HL-60 (cell line): ENCODE measurements around the gene ANP32A.

ENCODE experiments used
- DNase-seq, 2 experiments: peaks; one replicate each; pipeline ENCODE4 v3.0.0-alpha.2; 2010 to 2020; ENCODE audit warnings: low read depth in 1 of 2, low spot score in 1 of 2
- H3K27ac ChIP-seq: fragments of 250-450 bp; sonication (Bioruptor Pico); replicated peaks from 2 replicates; pipeline ENCODE4 v1.5.1; 2020; ENCODE audit warnings: mild to moderate bottlenecking, moderate library complexity
- H3K27me3 ChIP-seq: fragments of 250-450 bp; sonication (Bioruptor Pico); 2 replicates; pipeline ENCODE4 v1.5.1; 2021; ENCODE audit warnings: mild to moderate bottlenecking, moderate library complexity; ENCODE audit not compliant: insufficient read depth, poor library complexity, severe bottlenecking
- H3K4me3 ChIP-seq: replicated peaks from 2 replicates; pipeline ENCODE4 v1.5.1; 2011; ENCODE audit warnings: mild to moderate bottlenecking, control low read depth, low read length; ENCODE audit not compliant: insufficient read depth
- GABPA ChIP-seq: IDR thresholded peaks from 2 replicates; pipeline ENCODE4 v1.6.1; 2012; ENCODE audit warnings: low read depth
- POLR2AphosphoS5 ChIP-seq: IDR thresholded peaks from 2 replicates; pipeline ENCODE4 v1.6.1; 2012; ENCODE audit warnings: low read depth
- SPI1 ChIP-seq: IDR thresholded peaks from 2 replicates; pipeline ENCODE4 v1.6.1; 2012; ENCODE audit warnings: low read depth, mild to moderate bottlenecking, borderline replicate concordance
- TF ChIP-seq, protein P1 (sequence below): IDR thresholded peaks from 2 replicates; pipeline ENCODE4 v1.6.1; 2012; ENCODE audit warnings: low read depth; ENCODE audit not compliant: insufficient replicate concordance
- TF ChIP-seq, protein P2 (sequence below): IDR thresholded peaks from one replicate; pipeline ENCODE4 v1.5.1; 2011; ENCODE audit warnings: low read length, control low read depth, inconsistent platforms; ENCODE audit not compliant: insufficient read depth

ANP32A gene

DNA sequence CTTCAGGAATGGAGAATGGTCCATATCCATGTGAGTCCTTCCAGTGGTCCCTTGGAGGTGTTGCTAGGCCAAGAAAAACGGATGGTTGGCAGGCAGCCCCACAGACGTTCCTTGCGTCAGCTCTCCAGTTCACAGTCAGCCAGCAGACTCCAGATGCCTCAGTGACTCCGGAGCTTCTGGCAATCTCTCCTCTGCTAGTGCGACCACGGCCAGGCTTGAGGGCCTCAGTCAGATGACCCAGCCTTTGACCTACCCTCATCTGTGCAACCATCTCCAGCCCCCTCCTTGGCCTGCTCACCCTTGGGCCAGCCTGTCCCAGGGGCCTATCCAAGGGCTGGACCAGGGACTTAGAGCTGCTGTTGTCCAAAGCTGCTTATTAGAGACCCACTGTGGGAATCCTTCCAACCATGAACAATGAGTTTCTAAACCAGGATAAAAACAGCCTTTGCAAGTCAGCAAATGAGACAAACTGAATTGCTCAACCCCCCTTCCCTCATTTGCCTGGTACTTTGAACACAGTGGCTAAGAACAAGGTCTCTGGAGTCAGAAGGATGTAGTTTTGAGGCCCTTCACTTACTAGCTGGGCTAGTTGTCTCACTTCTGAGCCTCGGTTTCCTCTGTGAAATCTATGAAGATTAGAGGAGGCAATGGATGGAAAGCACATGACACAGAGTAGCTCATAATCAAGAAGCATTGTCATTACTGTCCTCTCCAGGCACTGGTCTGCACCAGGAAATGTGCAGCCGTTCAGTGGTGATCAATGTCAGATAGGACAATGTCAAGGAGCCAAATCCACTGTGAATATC lies 44.8 kb downstream of the ANP32A start:
- Histone ChIP-seq H3K27me3 (no peaks in the 10 kb centered on the region), H3K27ac (no peak overlapping the region), H3K4me3 (no peak overlapping the region)
- no peak for DNase-seq
- no peak for TF ChIP-seq SPI1
- TF ChIP-seq, protein P1, sequence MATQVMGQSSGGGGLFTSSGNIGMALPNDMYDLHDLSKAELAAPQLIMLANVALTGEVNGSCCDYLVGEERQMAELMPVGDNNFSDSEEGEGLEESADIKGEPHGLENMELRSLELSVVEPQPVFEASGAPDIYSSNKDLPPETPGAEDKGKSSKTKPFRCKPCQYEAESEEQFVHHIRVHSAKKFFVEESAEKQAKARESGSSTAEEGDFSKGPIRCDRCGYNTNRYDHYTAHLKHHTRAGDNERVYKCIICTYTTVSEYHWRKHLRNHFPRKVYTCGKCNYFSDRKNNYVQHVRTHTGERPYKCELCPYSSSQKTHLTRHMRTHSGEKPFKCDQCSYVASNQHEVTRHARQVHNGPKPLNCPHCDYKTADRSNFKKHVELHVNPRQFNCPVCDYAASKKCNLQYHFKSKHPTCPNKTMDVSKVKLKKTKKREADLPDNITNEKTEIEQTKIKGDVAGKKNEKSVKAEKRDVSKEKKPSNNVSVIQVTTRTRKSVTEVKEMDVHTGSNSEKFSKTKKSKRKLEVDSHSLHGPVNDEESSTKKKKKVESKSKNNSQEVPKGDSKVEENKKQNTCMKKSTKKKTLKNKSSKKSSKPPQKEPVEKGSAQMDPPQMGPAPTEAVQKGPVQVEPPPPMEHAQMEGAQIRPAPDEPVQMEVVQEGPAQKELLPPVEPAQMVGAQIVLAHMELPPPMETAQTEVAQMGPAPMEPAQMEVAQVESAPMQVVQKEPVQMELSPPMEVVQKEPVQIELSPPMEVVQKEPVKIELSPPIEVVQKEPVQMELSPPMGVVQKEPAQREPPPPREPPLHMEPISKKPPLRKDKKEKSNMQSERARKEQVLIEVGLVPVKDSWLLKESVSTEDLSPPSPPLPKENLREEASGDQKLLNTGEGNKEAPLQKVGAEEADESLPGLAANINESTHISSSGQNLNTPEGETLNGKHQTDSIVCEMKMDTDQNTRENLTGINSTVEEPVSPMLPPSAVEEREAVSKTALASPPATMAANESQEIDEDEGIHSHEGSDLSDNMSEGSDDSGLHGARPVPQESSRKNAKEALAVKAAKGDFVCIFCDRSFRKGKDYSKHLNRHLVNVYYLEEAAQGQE, result no peak
- TF ChIP-seq, protein P2, sequence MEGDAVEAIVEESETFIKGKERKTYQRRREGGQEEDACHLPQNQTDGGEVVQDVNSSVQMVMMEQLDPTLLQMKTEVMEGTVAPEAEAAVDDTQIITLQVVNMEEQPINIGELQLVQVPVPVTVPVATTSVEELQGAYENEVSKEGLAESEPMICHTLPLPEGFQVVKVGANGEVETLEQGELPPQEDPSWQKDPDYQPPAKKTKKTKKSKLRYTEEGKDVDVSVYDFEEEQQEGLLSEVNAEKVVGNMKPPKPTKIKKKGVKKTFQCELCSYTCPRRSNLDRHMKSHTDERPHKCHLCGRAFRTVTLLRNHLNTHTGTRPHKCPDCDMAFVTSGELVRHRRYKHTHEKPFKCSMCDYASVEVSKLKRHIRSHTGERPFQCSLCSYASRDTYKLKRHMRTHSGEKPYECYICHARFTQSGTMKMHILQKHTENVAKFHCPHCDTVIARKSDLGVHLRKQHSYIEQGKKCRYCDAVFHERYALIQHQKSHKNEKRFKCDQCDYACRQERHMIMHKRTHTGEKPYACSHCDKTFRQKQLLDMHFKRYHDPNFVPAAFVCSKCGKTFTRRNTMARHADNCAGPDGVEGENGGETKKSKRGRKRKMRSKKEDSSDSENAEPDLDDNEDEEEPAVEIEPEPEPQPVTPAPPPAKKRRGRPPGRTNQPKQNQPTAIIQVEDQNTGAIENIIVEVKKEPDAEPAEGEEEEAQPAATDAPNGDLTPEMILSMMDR, result no peak
- TF ChIP-seq GABPA, result no peak

DNA sequence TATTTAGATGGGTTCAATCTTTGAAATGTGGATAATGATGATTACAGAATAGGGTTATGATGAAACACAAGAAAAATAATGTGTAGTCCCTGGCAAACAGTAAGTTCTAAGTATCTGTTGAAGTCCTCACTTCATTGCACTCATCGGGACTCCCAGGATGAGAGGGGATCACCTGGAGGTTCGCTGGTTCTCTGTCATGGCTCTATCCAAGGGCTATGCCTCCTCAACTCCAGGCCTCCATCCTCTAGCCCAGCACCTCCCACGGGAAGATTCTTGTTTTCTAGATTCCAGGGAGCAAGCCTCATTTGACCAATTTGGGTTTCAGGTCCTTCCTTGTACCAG lies 45.5 kb downstream of the ANP32A start:
- H3K27ac ChIP-seq, result no peak overlapping the region
- H3K4me3 ChIP-seq, result no peak overlapping the region
- TF ChIP-seq, protein P1, result no peak
- TF ChIP-seq POLR2AphosphoS5, result no peak
- TF ChIP-seq SPI1, result no peak
- TF ChIP-seq, protein P2, result no peak
- no peak for TF ChIP-seq GABPA
- no peak for DNase-seq
- H3K27me3 ChIP-seq, result no peaks in the 10 kb centered on the region

DNA sequence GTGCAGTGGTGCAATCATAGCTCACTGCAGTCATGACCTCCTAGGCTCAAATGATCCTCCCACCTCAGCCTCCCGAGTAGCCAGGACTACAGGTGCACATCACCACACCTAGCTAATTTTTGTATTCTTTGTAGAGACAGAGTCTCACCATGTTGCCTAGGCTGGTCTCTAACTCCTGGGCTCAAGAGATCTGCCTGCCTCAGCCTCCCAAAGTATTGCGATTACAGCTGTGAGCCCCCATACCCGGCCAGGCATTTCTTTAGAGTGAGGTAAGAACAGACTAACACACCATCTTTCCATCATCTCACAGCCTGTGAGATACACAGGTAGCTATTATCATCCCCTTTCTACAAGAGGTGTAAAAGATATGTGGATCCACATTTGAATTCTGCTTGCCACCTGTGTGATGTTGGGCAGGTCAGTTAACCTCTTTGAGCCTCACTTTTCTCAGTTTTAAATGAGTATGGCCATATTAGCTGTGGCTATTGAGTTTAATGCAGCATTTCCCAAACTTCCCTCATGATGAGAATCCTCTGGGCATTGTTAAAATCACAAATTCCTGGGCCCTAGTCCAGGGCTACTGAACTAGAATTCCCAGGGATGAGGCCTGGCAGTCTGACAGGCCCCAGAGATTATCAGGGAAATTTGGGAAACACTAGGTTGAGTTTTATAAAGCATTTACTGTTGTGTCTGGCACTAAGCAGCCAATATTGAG lies 46.0 kb downstream of the ANP32A start:
- Histone ChIP-seq H3K4me3 (no peak overlapping the region), H3K27ac (no peak overlapping the region), H3K27me3 (no peaks in the 10 kb centered on the region)
- TF ChIP-seq POLR2AphosphoS5 (no peak), GABPA (no peak), SPI1 (no peak)
- TF ChIP-seq, protein P1, result no peak
- TF ChIP-seq, protein P2, result no peak
- no peak for DNase-seq
